Transverse colon (tissue), 4 donors: ENCODE measurements around the gene CRTC1. TPM values are rescaled to one million over a fixed set of nuclear protein-coding genes. Genes with fewer than 3 reads are reported as not detected.

Experiments
- DNase-seq: peaks from one replicate; pipeline ENCODE4 v3.0.0-alpha.2; 2019
- H3K27ac ChIP-seq, 4 donors: fragments of 200-600 bp; sonication (generic); 2 replicates each; pipeline ENCODE4 v1.5.1; 2016 to 2018; ENCODE audit warnings: inconsistent platforms in 4 of 4
- H3K27me3 ChIP-seq: fragments of 200-600 bp; sonication (generic); 2 replicates; pipeline ENCODE4 v1.5.1; 2017; ENCODE audit warnings: inconsistent platforms
- H3K36me3 ChIP-seq, 4 donors: fragments of 200-600 bp; sonication (generic); 2 replicates each; pipeline ENCODE4 v1.5.1; 2017 to 2019; ENCODE audit warnings: inconsistent platforms in 4 of 4
- H3K4me1 ChIP-seq, 4 donors: fragments of 200-600 bp; sonication (generic); 2 replicates each; pipeline ENCODE4 v1.5.1; 2017 to 2020; ENCODE audit warnings: inconsistent platforms in 4 of 4
- H3K4me3 ChIP-seq, 4 donors: fragments of 200-600 bp; sonication (generic); 1 replicate in 1 of 4; 2 replicates in 3 of 4; pipeline versions ENCODE4 v1.5.1 to v1.6.1; 2017 to 2019; ENCODE audit warnings: inconsistent platforms in 4 of 4
- H3K9me3 ChIP-seq, 2 donors: fragments of 200-600 bp; sonication (generic); 2 replicates each; pipeline ENCODE4 v1.5.1; 2017 to 2019; ENCODE audit warnings: inconsistent platforms in 2 of 2
- CTCF ChIP-seq, 5 experiments: fragments of 200-600 bp in 3 of 5; fragments of 450-650 bp in 2 of 5; sonication (generic) in 3 of 5; IDR thresholded peaks; 1 replicate in 2 of 5; 2 replicates in 3 of 5; pipeline ENCODE4 v1.5.1; 2016 to 2017; ENCODE audit warnings: antibody characterized with exemption in 5 of 5, inconsistent platforms in 3 of 5, mild to moderate bottlenecking in 2 of 5, moderate library complexity in 1 of 5
- EP300 ChIP-seq: sonication (generic); formaldehyde crosslinking; IDR thresholded peaks from one replicate; pipeline ENCODE4 v1.6.1; 2017; ENCODE audit warnings: antibody characterized with exemption, low read depth
- POLR2A ChIP-seq: fragments of 450-650 bp; IDR thresholded peaks from one replicate; pipeline ENCODE4 v1.6.1; 2016; ENCODE audit warnings: antibody characterized with exemption, mild to moderate bottlenecking, moderate library complexity
- POLR2AphosphoS5 ChIP-seq, 3 donors: sonication (generic); formaldehyde crosslinking; IDR thresholded peaks; one replicate each; pipeline ENCODE4 v1.6.1; 2016; ENCODE audit warnings: antibody characterized with exemption in 3 of 3
- WGBS, 2 donors: methylation state at CpG; one replicate each; pipeline ENCODE4 v1.1.5; 2018; ENCODE audit warnings: low coverage in 1 of 2; 5-methylcytosine and 5-hydroxymethylcytosine counted together
- in situ Hi-C, 4 donors: fragments of 200-750 bp; cut with MboI; loops; one replicate each; pipeline versions ENCODE4 v1.15.0 to v1.15.1; 2017; ENCODE audit warnings: low sequenced_read_pairs in 3 of 4, low pct_ligation_motif_present in 1 of 4, low pct_unique_long_range_greater_than_20kb in 1 of 4
- intact Hi-C: fragments of 100-400 bp; cut with DNase I; formaldehyde crosslinking; loops from one replicate; pipeline ENCODE4 v1.15.1; 2023; ENCODE audit warnings: low total_unique reads
- total RNA-seq, 4 donors: library from RNA; depleted of rRNA; stranded (reverse); fragments of >200 nt; gene quantifications; one replicate each; pipeline ENCODE4 v1.1.0, GENCODE V29; 2016

The CRTC1 gene
- total RNA-seq, 4 donors from 2014 or later = 6.2 to 17.6 (median 7.7) TPM

- no peak overlapping the region for H3K27ac ChIP-seq
- no peaks in the 10 kb centered on the region for H3K27me3 ChIP-seq
- no peak for DNase-seq
- H3K36me3 ChIP-seq = no peaks in the 10 kb centered on the region
- in situ Hi-C loops (no loop called here), intact Hi-C loops (no loop called here)
- H3K9me3 ChIP-seq = no peaks in the 10 kb centered on the region
- H3K4me3 ChIP-seq = no peak overlapping the region
- TF ChIP-seq POLR2AphosphoS5 (IDR thresholded peaks at IDR 0.05) (no peak), POLR2A (no peak), CTCF (IDR thresholded peaks at IDR 0.05) (no peak), EP300 (no peak)
- WGBS, 2 donors = 93% methylated on average over 11 of the region's 14 CpGs; no CpG with 5 or more reads in 1 of the 2 donors
- H3K4me1 ChIP-seq = peaks cover 5 to 36% (median 19%) of the 10 kb centered on the region in 4 donors
These were observed 51.8 kb downstream of the CRTC1 start for GRCh38 chr19:18735324-18735723.

DNA sequence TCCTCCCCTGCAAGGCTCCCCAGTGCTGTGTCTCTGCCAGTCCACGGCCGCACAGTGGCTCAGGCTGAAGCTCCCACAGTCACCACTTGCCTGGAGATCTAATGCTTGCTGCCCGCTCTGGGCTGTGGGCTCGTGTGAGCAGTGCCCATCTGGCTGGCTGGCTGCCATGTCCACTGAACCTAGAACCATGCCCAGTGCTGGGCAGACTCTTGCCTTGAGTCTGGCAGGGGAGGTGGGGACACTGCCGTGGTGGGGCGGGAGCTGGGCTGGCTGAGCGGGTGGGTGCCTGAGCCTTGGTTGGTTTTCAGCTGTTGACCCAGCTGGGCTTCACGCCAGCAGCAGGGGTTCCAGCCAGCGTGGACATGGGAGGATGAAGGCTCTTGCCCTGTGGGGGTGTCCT, 52.3 kb downstream of the CRTC1 start:
- Histone ChIP-seq H3K27ac (no peak overlapping the region), H3K27me3 (no peaks in the 10 kb centered on the region), H3K36me3 (no peaks in the 10 kb centered on the region), H3K4me3 (no peak overlapping the region), H3K4me1 (peaks cover 9 to 40% (median 23%) of the 10 kb centered on the region in 4 donors), H3K9me3 (no peaks in the 10 kb centered on the region)
- DNase-seq = no peak
- 86% methylated on average over 9 of the region's 9 CpGs; no CpG with 5 or more reads in 1 of the 2 donors for WGBS, 2 donors
- TF ChIP-seq CTCF (IDR thresholded peaks at IDR 0.05) = no peak
- no peak for TF ChIP-seq POLR2A
- TF ChIP-seq POLR2AphosphoS5 (IDR thresholded peaks at IDR 0.05) = no peak
- intact Hi-C loops (no loop called here), in situ Hi-C loops (no loop called here)

DNA sequence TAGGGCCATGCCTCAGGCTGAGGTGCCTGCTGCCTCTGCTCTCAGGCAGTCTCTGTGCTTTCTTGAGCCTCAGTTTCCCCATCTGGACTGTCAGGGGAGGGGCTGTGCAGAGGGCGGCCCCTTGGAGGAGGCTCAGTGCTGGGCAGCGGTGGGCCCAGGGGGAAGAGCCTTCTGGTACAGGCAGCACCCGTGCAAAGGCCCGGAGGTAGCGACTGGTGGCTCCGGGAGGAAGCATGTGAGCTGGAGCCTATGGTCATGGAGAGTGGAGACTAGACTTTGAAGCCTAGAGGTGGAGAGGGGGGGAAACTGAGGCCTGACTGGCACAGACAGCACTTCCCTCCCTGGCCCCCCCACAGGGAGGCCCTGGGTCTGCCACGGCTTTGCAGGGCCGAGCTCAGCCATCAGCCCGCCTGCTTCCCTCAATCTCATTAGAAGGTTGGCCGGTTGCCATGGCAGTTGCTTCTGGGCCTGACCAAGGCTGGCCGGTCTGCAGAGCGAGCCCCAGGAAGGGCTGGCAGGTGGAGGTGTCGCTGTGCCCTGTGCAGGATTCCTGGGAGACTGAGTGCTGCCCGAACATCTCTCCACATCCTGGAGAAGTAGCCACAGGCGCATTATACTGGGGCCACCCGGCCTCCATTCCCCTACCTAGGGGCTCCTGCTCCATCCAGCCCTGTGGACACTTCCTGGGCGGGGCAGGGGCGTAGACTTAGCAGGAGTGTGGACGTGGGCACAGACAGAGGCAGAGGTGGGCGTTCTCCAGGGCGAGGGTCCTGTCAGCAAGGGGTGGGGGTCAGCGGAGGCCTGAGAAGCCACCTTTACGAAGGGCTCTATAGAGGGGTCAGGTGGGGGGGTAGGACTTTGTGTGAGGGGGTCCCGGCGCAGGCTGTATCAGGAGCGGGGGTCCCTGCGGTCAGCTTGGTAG, 53.2 kb downstream of the CRTC1 start:
- intact Hi-C loops = no loop called here
- H3K27me3 ChIP-seq = no peaks in the 10 kb centered on the region
- peak; percentile 37 for DNase-seq
- in situ Hi-C loops = no loop called here
- H3K27ac ChIP-seq = no peak overlapping the region
- no peak for TF ChIP-seq POLR2AphosphoS5 (IDR thresholded peaks at IDR 0.05)
- no peak for TF ChIP-seq CTCF (IDR thresholded peaks at IDR 0.05)
- no peaks in the 10 kb centered on the region for H3K9me3 ChIP-seq
- 81% methylated on average over 27 of the region's 27 CpGs; no CpG with 5 or more reads in 1 of the 2 donors for WGBS, 2 donors
- no peaks in the 10 kb centered on the region for H3K36me3 ChIP-seq
- H3K4me3 ChIP-seq = no peak overlapping the region
- H3K4me1 ChIP-seq = peaks cover 18 to 49% (median 32%) of the 10 kb centered on the region in 4 donors

DNA sequence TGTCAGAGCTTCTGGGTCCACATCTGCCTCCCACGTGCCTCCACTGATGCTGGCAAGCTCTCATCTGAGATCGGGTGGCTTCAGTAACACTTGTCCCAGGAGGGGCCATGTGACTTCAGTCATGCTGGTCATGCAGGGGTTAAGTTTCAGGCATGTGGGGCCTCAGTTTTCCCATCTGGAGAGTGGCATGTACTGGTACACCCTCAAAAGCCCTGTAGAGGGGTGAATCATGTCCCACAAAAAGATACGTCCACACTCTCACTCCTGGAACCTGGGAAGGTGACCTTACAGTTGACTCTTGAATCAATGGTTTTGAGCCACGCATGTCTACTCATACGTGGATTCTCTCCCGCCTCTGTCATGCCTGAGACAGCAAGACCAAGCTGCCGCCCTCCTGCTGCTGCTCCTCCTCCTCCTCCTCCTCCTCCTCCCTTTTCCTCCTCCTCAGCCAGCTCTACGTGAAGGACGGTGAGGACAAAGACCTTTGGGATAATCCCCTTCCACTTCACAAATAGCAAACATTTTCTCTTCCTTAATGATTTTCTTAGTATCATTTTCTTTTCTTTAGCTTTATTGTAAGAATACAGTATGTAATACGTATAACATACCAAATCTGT, 54.0 kb downstream of the CRTC1 start:
- WGBS, 2 donors = 56 to 76% methylated on average over 7 to 10 of the region's 10 CpGs
- TF ChIP-seq POLR2A = no peak
- TF ChIP-seq CTCF (IDR thresholded peaks at IDR 0.05) = no peak
- TF ChIP-seq POLR2AphosphoS5 (IDR thresholded peaks at IDR 0.05) = no peak
- no peak for TF ChIP-seq EP300
- intact Hi-C loops = no loop called here
- Histone ChIP-seq H3K4me3 (no peak overlapping the region), H3K4me1 (peaks cover 20 to 57% (median 40%) of the 10 kb centered on the region in 4 donors), H3K9me3 (no peaks in the 10 kb centered on the region), H3K27me3 (no peaks in the 10 kb centered on the region), H3K27ac (no peak overlapping the region), H3K36me3 (no peaks in the 10 kb centered on the region)
- in situ Hi-C loops = no loop called here
- DNase-seq = no peak
